ENCODE results near the gene NECAB3.

Gene NECAB3

GRCh38 chr20:33697129-33697528, 22.9 kb upstream of the NECAB3 start:
- DNase-seq = no peak

GRCh38 chr20:33696448-33696847, 22.2 kb upstream of the NECAB3 start:
- DNase-seq = no peak

DNA sequence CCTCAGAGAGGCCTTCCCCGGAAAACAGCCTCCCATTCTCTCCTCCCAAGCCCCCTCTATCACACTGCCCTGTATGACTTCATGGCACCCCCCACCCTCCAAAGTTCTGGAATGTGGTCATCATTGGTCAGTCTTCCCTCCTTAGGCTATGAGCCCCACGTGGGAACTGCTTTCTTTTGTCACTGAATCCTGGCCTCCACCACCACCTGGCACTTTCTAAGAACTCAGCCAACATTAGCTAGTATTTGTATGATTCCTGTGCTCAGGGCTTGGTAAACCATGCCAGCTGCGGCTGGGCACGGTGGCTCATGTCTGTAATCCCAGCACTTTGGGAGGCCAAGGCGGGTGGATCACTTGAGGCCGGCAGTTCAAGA, 20.4 kb upstream of the NECAB3 start:
- DNase-seq = no peak

DNA sequence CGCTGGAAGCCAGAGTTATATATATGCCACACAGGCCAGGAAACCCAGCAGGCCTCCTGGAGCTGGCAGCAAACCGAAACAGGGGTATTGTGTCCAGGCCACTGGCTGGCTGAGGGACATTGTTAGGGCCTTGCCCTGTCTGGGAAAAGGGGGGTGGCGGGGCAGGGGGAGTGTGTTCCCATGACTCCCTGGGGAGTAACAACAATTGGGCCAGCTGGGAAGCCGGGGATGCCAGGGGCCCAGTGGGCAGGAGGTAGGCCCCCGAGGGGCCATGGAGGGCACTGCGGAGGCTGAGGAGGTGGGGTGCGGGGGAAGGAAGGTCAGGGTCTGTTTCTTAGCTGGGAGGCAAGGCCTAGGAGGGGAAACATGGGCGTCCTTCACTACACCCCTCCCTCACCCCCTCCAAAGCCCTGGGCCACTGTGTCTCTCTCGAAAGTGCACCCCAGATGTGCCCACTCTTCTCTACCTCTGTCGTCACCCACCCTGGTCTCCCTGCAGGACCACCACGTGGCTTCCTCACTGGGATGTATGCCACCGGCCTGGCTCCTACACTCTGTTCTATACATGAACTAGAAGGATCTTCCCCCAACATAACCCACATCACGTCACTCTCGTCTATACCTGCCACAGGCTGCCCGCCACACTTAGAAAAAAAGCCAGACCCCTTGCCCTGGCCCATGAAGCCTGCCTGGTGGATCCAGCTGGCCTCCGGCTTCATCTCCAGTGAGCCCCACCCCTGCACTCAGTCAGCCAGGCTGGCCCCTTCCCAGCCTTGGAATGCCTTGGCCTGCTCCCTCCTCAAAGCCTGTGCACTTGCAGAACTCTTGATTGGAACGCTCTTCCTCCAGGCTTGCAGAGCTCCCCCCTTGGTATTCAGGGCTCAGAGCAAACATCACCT, 19.8 kb upstream of the NECAB3 start:
- DNase-seq = no peak

DNA sequence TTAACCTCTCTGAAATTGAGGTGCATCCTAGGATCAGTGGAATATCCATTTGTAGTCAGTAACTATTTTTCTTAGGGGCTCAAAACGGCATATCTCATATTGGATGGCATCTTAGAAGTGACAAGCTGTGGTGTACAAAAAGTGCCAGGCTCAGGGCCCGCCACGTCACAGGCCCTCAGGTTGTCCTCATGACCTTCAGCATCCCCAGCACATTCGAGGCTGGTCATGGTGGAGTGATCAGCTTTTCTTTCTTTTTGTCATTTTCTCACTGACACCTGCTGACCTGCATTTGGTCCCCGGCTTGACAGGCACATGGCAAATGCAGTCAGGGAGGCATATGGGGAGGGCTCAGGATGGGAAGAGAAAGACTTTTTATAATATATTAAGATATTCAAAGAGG, 19.1 kb upstream of the NECAB3 start:
- no peak for DNase-seq

DNA sequence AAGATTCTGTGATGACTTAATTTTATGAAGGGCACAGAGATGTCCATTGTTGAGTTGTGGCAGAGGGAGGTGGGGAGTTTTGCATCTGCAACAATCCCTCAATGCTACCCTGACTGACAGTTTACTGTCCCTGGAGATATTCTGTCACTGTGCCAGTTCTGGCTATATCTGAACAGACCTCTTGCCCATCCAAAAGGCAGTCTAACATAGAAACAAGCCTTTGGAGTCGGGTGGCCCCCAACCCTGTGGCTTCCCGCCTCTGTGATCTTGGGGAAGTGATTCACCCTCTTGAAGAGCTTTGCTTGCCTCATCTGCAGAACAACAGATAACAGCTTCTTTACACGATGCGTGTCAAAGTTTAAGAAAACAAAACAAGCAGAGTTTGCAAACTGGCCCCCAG, 15.7 kb upstream of the NECAB3 start:
- DNase-seq = no peak

DNA sequence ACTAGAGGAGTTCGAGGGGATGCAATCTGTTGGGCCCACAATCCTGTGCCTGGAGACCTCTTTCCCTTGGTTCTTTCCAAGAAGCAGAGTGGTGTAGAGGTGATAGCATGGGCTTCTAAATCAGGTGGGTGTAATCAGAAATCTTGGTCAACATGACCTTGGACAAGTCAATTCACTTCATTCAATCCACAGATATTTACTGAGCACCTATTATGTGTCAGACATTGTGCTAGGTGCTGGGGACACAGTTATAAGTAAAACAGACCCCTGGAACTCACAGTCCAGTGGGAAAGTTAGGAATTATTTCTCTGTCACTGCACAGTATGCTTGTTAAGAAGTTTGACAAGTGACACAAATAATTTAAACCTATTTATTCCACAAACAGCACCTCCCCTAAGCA, 15.3 kb upstream of the NECAB3 start:
- DNase-seq = no peak

- no peak for DNase-seq
Measured at GRCh38 chr20:33688938-33689424, 14.8 kb upstream of the NECAB3 start.

DNA sequence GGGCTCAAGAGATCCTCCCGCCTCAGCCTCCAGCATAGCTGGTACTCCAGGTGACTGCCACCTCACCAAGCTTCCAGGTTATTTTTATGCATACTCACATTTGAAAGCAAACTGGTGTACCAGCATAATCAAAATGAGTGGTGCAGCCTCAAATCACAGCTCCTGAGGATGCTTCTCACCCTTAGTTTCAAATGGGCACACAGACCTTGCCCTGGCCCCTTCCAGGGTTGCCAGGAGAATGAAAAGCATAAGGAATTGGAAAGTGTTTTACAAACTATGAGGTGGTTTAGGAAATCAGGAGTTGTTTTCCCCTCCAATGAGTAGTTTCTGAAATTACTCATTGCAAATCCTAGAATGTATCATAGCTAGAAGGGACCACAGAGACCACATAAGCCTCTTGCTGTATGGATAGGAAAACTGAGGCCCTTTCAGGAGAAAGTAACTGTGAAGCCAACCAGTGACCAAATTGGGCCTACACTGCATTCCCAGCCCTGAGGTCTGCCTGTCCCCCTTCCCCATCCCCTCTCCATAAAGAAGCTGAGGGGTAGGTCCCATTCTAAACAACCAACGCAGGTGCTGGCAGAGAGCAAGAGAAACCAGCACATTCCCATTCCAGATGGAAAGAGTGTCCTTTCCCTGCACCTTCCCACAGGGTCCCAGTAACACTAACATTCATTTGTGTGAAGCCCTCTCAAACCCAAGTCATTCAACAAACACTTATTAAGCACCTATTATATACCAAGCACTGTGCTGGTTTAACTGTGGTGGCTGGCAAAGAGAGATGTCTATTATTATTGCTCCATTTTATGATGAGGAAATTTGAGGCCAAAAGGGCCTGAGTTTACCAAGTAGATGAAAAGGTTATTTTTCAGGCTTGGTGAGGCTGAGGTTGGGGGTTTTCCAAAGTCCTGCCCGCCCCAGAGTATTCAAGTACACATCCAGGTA, 14.0 kb upstream of the NECAB3 start:
- no peak for DNase-seq

DNA sequence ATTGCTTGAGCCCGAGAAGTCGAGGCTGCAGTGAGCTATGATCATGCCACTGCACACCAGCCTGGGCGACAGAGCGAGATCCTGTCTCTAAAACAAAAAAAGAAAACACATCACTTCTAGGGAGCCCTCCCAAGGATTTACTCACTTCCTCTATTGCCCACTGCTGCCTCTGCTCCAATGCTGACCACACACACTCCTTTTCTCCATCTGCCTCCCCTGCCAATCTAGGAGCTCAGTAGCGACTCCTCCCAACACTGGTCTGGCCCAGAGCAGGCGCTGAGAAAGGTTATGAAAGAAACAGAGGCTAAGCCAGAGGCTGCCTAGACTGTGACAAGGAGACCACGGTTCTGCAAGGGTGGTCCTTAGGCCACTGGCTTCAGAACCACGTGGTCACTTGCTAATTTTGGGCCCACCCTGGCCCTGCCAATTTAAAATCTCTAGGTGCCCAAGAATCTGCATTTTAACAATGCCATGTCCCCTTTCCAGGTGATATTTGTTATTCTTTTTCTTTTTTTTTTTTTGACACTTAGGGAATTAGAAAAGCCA, 13.2 kb upstream of the NECAB3 start:
- DNase-seq = no peak

- no peak for DNase-seq
Measured at GRCh38 chr20:33686984-33687366, 12.7 kb upstream of the NECAB3 start.

- DNase-seq = peak; percentile 96 to 97
Measured at GRCh38 chr20:33686100-33686983, 12.1 kb upstream of the NECAB3 start, which contains the start of gene E2F1. Gene E2F1, minus strand, starts transcription at chr20:33686385. Its CDS starts 121 bp downstream, at chr20:33686264.

GRCh38 chr20:33685328-33686099, 11.3 kb upstream of the NECAB3 start:
- DNase-seq = peak in 1 of 2 experiments; percentile 99

DNA sequence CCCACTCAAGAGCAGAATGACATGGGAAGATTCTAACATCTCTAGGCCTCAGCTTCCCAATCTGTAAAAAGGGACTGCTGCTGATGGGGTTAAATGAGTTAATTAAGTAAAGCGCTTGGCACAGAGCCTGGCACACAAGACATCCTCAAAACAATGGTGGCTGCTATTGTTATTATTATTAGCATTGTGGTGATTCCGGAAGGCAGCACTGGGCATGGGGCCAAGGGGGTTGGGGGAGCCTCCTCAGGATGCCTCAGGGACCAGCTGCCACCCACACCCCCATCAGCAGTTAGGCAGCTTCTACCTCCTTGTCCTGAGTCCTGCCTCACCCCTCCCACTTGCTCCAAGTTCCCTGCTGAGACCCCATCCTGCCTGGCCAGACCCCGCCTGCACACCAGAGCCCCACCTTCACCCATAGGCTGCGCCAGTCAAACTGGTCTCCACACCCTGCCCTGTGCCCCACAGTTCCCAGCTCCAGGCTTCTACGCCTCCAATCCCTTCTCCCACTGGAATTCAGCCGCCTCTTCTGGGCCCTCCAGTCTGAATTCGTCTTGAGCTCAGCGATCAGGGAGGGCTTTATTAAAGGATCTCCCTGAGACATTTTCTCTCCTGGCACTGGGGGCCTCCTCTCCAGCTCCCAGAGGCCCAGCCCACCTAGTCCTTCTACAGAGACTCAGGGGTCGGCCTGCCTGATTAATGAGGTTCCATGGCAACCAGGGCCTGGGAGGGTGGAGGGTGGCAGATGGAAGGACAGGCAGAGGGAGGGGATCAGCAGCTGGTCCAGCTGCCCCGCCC, 10.5 kb upstream of the NECAB3 start:
- DNase-seq = peak; percentile 92 to 98

DNA sequence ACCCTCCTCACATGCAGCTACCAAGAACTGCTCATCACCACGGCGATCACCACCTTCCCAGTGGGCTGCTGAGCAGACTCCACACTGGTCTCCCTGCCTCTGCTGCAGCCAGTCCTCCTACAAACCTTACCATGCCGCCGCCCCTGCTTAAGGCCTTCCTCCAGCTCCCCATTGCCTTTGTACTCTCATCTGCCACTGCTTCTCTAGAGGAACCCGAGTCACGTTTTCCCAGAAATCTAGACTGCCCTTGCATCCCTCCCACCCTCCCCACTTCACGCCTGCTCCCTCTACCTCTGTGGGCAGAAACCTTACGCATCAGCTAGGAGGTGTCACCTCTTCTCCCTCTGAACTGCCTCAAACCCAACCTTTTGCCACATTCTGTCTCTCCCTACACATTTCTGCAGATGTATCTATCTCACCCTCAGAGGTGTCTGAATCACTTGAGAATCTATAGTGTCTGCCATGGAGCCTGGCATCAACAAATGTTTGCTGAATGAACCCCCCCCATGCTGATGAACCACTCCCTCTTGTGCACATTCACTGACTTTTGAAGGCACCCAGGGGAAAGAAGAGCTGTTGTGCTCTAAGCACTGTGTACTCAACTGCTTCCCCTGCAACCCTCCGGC, 7.6 kb upstream of the NECAB3 start:
- DNase-seq = no peak

GRCh38 chr20:33681288-33681687, 7.1 kb upstream of the NECAB3 start:
- DNase-seq = no peak

DNA sequence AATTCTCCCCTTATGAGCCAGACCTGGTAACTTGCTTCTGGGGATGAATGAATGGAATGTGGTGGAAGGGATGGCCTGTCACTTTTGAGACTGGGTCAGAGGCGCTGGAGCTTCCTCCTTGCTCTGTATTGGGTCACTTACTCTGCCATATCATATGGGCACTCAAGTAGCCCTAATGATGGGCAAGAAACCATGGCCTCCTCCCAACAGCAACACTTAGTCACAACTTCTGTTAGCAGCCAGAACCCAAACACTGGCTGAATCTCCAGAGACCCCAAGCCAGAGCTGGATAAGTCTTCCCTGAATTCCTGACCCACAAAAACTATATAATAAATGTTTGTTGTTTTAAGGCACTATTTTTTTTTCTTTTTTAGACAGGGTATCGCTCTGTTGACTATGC, 6.5 kb upstream of the NECAB3 start:
- no peak for DNase-seq

DNA sequence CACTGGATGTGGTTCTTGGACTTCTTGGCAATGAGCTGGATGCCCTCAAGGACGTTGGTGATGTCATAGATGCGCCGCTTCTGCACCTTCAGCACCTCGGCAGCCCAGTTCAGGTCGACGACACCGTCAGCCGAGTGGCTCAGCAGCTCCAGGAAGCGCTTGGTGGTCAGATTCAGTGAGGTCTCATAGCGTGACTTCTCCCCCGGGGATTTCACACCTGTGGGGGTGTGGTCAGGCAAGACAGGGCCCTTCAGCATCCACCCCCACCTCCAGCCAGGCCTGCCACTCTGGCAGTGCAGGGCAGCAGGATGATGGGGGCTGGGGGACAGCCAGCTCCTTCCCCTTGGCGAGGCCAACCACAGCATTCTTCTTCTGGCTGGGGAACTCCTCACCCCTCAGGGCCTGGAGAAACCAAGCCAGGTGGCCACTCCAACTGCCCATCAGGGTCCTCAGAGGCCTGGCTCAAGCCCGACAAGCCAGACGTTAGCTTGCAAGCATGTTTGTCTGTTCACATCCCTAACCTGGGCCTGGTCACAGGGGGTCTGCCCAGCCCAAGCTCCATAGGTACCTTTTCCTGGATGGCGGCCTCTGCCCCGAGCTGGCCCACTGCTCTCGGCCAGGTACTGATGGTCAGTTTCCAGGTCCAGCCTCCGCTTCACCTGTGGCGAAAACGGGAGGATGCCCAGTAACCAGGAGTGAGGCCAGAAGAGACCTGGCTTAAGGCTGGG, 5.7 kb upstream of the NECAB3 start:
- no peak for DNase-seq

DNA sequence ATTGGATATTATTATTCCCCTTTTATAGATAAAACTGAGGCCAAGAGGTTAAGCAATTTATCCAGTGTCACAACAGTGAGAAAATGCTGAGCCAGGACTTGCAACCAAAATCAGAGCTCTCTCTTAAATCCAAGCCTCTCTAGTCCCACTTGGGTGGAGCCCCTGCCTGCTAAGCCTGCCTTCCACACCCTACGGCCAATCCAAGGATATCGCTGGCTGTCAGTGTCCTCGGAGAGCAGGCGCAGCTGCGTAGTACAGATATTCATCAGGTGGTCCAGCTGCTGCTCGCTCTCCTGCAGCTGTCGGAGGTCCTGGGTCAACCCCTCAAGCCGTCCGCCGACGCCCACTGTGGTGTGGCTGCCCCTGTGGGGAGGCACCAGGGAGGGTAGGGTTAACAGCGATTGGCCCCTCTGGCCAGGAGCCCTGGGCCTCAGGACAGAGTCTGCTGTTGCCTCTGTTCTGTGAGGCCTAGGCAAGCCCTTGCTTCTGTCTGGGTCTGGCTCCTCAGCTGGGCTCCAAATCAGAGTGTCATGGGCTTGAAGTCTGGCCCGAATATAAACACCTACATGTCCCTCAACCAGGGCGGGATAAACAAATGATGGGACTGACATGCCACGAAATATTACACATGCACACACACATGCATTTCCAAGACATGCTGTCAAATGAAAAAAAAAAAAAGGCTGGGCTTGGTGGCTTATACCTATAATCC, 3.9 kb upstream of the NECAB3 start:
- no peak for DNase-seq

All from NCI-H524 (cell line).